ENCODE data around the gene PLEKHF1.

- TF ChIP-seq EZH2 (IDR thresholded peaks at IDR 0.05; ENCODE audit: borderline replicate concordance, low read depth, low read length, severe bottlenecking) (no peak), CTCF (IDR thresholded peaks at IDR 0.05; ENCODE audit: borderline replicate concordance, extremely low read depth, low read length, poor library complexity, severe bottlenecking) (no peak)
Measured at GRCh38 chr19:29640231-29640630, 25.0 kb upstream of the PLEKHF1 start.

Data from DND-41 (cell line).